Measurements from ENCODE around the gene AIRE. TPM values are rescaled to one million over a fixed set of nuclear protein-coding genes. Genes with fewer than 3 reads are reported as not detected.
"Not testable (repeated sequence)": the region's sequence is repeated elsewhere in the genome, so short reads cannot be mapped to it uniquely, and the experiment has no call there.

Gene AIRE
- total RNA-seq, 1 experiment from 2014 or later: 0.17 TPM

- H2AK5ac ChIP-seq (ENCODE audit: insufficient read length, low read length); H3K79me1 ChIP-seq (ENCODE audit: insufficient read depth, low read depth, low read length, poor library complexity, severe bottlenecking); H3K4me1 Mint-ChIP-seq; H3K27me3 ChIP-seq (ENCODE audit: insufficient read depth, low read length); H4K8ac ChIP-seq (replicated peaks; ENCODE audit: insufficient read length, low read depth, low read length); H2AFZ ChIP-seq (ENCODE audit: low read length); H3K9ac ChIP-seq (ENCODE audit: extremely low read depth, insufficient read length, low read length); H3K18ac ChIP-seq (ENCODE audit: insufficient read length, low read depth, low read length); H3K36me3 Mint-ChIP-seq (ENCODE audit: insufficient read depth in 1 of 3, low read depth in 3 of 3); H3K23ac ChIP-seq (ENCODE audit: insufficient read length, low read depth, low read length); H2BK120ac ChIP-seq (ENCODE audit: low read depth, low read length, poor library complexity, severe bottlenecking); H3K27ac ChIP-seq (ENCODE audit: insufficient read length, low read depth, low read length); H3K4me2 ChIP-seq (ENCODE audit: insufficient read depth, insufficient read length, low read length); H4K20me1 ChIP-seq (ENCODE audit: control insufficient read depth, insufficient read depth, insufficient read length); H3K4me3 Mint-ChIP-seq; H2BK20ac ChIP-seq (ENCODE audit: low read depth, low read length, poor library complexity, severe bottlenecking); H3K56ac ChIP-seq (ENCODE audit: insufficient read length, low read depth, low read length); H3K9me3 Mint-ChIP-seq; H4K91ac ChIP-seq (ENCODE audit: insufficient read length, low read depth, low read length); H2BK12ac ChIP-seq (ENCODE audit: insufficient read length, low read depth, low read length); DNase-seq; H4K5ac ChIP-seq (ENCODE audit: insufficient read length, low read depth, low read length); H3K23me2 ChIP-seq (ENCODE audit: insufficient read length, low read depth, low read length, poor library complexity, severe bottlenecking); H3K14ac ChIP-seq (ENCODE audit: insufficient read depth, low read length); H3K27ac Mint-ChIP-seq; H3K27me3 Mint-ChIP-seq (ENCODE audit: low read depth); H3K4me1 ChIP-seq (ENCODE audit: insufficient read depth, low read length); H3K4ac ChIP-seq (ENCODE audit: low read depth, low read length); H2BK15ac ChIP-seq (ENCODE audit: low read depth, low read length); H3K9me3 ChIP-seq (ENCODE audit: control insufficient read depth, low read depth, low read length); H3T11ph ChIP-seq (ENCODE audit: low read length); H3K79me2 ChIP-seq (ENCODE audit: insufficient read depth, low read length); H2BK5ac ChIP-seq (ENCODE audit: insufficient read length, low read length): not testable (repeated sequence)
- WGBS (ENCODE audit: extremely low coverage, insufficient read length, low lambda C conversion rate): no CpG with 5 or more reads among the region's 15 CpGs
Measured at GRCh38 chr21:44243980-44244379, 41.7 kb upstream of the AIRE start.

- H3K18ac ChIP-seq (ENCODE audit: insufficient read length, low read depth, low read length); H3K9me3 ChIP-seq (ENCODE audit: control insufficient read depth, low read depth, low read length); H3K14ac ChIP-seq (ENCODE audit: insufficient read depth, low read length); H3K79me2 ChIP-seq (ENCODE audit: insufficient read depth, low read length); H3K27me3 ChIP-seq (ENCODE audit: insufficient read depth, low read length); H2BK5ac ChIP-seq (ENCODE audit: insufficient read length, low read length); H3K23me2 ChIP-seq (ENCODE audit: insufficient read length, low read depth, low read length, poor library complexity, severe bottlenecking); H3T11ph ChIP-seq (ENCODE audit: low read length); H3K79me1 ChIP-seq (ENCODE audit: insufficient read depth, low read depth, low read length, poor library complexity, severe bottlenecking); H2BK12ac ChIP-seq (ENCODE audit: insufficient read length, low read depth, low read length); H3K9ac ChIP-seq (ENCODE audit: extremely low read depth, insufficient read length, low read length); H3K4ac ChIP-seq (ENCODE audit: low read depth, low read length); H3K9me3 Mint-ChIP-seq; H3K4me2 ChIP-seq (ENCODE audit: insufficient read depth, insufficient read length, low read length); H3K36me3 Mint-ChIP-seq (ENCODE audit: insufficient read depth in 1 of 3, low read depth in 3 of 3); H4K91ac ChIP-seq (ENCODE audit: insufficient read length, low read depth, low read length); H4K5ac ChIP-seq (ENCODE audit: insufficient read length, low read depth, low read length); H2BK15ac ChIP-seq (ENCODE audit: low read depth, low read length); H3K56ac ChIP-seq (ENCODE audit: insufficient read length, low read depth, low read length); H3K4me1 ChIP-seq (ENCODE audit: insufficient read depth, low read length); H4K20me1 ChIP-seq (ENCODE audit: control insufficient read depth, insufficient read depth, insufficient read length); H3K4me1 Mint-ChIP-seq; H3K23ac ChIP-seq (ENCODE audit: insufficient read length, low read depth, low read length); H2BK20ac ChIP-seq (ENCODE audit: low read depth, low read length, poor library complexity, severe bottlenecking); H3K4me3 Mint-ChIP-seq; H3K27ac Mint-ChIP-seq; H3K27ac ChIP-seq (ENCODE audit: insufficient read length, low read depth, low read length); H2AFZ ChIP-seq (ENCODE audit: low read length); H3K27me3 Mint-ChIP-seq (ENCODE audit: low read depth); H2BK120ac ChIP-seq (ENCODE audit: low read depth, low read length, poor library complexity, severe bottlenecking); H4K8ac ChIP-seq (replicated peaks; ENCODE audit: insufficient read length, low read depth, low read length); H2AK5ac ChIP-seq (ENCODE audit: insufficient read length, low read length); DNase-seq: not testable (repeated sequence)
- no CpG with 5 or more reads among the region's 17 CpGs for WGBS (ENCODE audit: extremely low coverage, insufficient read length, low lambda C conversion rate)
Measured at GRCh38 chr21:44247904-44248303, 37.8 kb upstream of the AIRE start.
